Measurements from ENCODE around the gene PPP1R37.

The PPP1R37 gene

GRCh38 chr19:45070861-45071544 is 22.0 kb upstream of the PPP1R37 start:
- H3K4me2 ChIP-seq (ENCODE audit: low read length): no peak overlapping the region
- no peaks in the 10 kb centered on the region for H3K9me3 ChIP-seq (ENCODE audit: control insufficient read depth, low read length)
- no peak overlapping the region for H3K9ac ChIP-seq
- no peak overlapping the region for H3K4me3 ChIP-seq (ENCODE audit: low read depth, low read length)
- no peaks in the 10 kb centered on the region for H3K79me2 ChIP-seq
- H2AFZ ChIP-seq: no peak overlapping the region
- no peak for TF ChIP-seq CTCF (IDR thresholded peaks at IDR 0.05)
- no peak overlapping the region for H3K27ac ChIP-seq
- H3K27me3 ChIP-seq (ENCODE audit: control insufficient read depth, insufficient read depth, low read length): no peaks in the 10 kb centered on the region
- no peaks in the 10 kb centered on the region for H3K4me1 ChIP-seq
- no peaks in the 10 kb centered on the region for H3K36me3 ChIP-seq (ENCODE audit: control insufficient read depth, insufficient read depth, low read length)

- H3K79me2 ChIP-seq: no peaks in the 10 kb centered on the region
- no peak overlapping the region for H3K9ac ChIP-seq
- no peak overlapping the region for H3K27ac ChIP-seq
- no peak overlapping the region for H3K4me2 ChIP-seq (ENCODE audit: low read length)
- H2AFZ ChIP-seq: no peak overlapping the region
- no peak for TF ChIP-seq CTCF (IDR thresholded peaks at IDR 0.05)
- no peak overlapping the region for H3K4me3 ChIP-seq (ENCODE audit: low read depth, low read length)
- no peaks in the 10 kb centered on the region for H3K27me3 ChIP-seq (ENCODE audit: control insufficient read depth, insufficient read depth, low read length)
- H3K4me1 ChIP-seq: no peaks in the 10 kb centered on the region
- H3K9me3 ChIP-seq (ENCODE audit: control insufficient read depth, low read length): no peaks in the 10 kb centered on the region
- H3K36me3 ChIP-seq (ENCODE audit: control insufficient read depth, insufficient read depth, low read length): no peaks in the 10 kb centered on the region
Measured at GRCh38 chr19:45071545-45071938, 21.4 kb upstream of the PPP1R37 start.

- H3K4me2 ChIP-seq (ENCODE audit: low read length): no peak overlapping the region
- no peak overlapping the region for H3K27ac ChIP-seq
- H3K4me1 ChIP-seq: peaks cover 5% of the 10 kb centered on the region
- no peaks in the 10 kb centered on the region for H3K27me3 ChIP-seq (ENCODE audit: control insufficient read depth, insufficient read depth, low read length)
- no peaks in the 10 kb centered on the region for H3K79me2 ChIP-seq
- no peaks in the 10 kb centered on the region for H3K9me3 ChIP-seq (ENCODE audit: control insufficient read depth, low read length)
- H3K4me3 ChIP-seq (ENCODE audit: low read depth, low read length): no peak overlapping the region
- no peak overlapping the region for H2AFZ ChIP-seq
- H3K36me3 ChIP-seq (ENCODE audit: control insufficient read depth, insufficient read depth, low read length): no peaks in the 10 kb centered on the region
- no peak overlapping the region for H3K9ac ChIP-seq
- no peak for TF ChIP-seq CTCF (IDR thresholded peaks at IDR 0.05)
Measured at GRCh38 chr19:45071969-45072790, 20.8 kb upstream of the PPP1R37 start.

- Histone ChIP-seq H3K9ac (no peak overlapping the region), H2AFZ (no peak overlapping the region), H3K27me3 (ENCODE audit: control insufficient read depth, insufficient read depth, low read length) (no peaks in the 10 kb centered on the region), H3K4me2 (ENCODE audit: low read length) (no peak overlapping the region), H3K4me3 (ENCODE audit: low read depth, low read length) (no peak overlapping the region), H3K79me2 (peaks cover 7% of the 10 kb centered on the region), H3K36me3 (ENCODE audit: control insufficient read depth, insufficient read depth, low read length) (no peaks in the 10 kb centered on the region), H3K9me3 (ENCODE audit: control insufficient read depth, low read length) (no peaks in the 10 kb centered on the region), H3K27ac (no peak overlapping the region), H3K4me1 (peaks cover 7% of the 10 kb centered on the region)
- no peak for TF ChIP-seq CTCF (IDR thresholded peaks at IDR 0.05)
Measured at GRCh38 chr19:45074744-45075300, 18.2 kb upstream of the PPP1R37 start.

All from parathyroid adenoma (tissue), 2 donors.